ENCODE data around the gene RBPJL.

Gene RBPJL, protein sequence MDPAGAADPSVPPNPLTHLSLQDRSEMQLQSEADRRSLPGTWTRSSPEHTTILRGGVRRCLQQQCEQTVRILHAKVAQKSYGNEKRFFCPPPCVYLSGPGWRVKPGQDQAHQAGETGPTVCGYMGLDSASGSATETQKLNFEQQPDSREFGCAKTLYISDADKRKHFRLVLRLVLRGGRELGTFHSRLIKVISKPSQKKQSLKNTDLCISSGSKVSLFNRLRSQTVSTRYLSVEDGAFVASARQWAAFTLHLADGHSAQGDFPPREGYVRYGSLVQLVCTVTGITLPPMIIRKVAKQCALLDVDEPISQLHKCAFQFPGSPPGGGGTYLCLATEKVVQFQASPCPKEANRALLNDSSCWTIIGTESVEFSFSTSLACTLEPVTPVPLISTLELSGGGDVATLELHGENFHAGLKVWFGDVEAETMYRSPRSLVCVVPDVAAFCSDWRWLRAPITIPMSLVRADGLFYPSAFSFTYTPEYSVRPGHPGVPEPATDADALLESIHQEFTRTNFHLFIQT

GRCh38 chr20:45306431-45306982 lies at the start of gene RBPJL:
RBPJL (plus strand) TSS chr20:45306840; CDS start chr20:45306923, 83 bp downstream.
- no peak within 1 kb of the TSS for H3K4me3 ChIP-seq (ENCODE audit: low read depth, low read length)
- DNase-seq (ENCODE audit: low read depth), result no peak
- TF ChIP-seq, protein P1, sequence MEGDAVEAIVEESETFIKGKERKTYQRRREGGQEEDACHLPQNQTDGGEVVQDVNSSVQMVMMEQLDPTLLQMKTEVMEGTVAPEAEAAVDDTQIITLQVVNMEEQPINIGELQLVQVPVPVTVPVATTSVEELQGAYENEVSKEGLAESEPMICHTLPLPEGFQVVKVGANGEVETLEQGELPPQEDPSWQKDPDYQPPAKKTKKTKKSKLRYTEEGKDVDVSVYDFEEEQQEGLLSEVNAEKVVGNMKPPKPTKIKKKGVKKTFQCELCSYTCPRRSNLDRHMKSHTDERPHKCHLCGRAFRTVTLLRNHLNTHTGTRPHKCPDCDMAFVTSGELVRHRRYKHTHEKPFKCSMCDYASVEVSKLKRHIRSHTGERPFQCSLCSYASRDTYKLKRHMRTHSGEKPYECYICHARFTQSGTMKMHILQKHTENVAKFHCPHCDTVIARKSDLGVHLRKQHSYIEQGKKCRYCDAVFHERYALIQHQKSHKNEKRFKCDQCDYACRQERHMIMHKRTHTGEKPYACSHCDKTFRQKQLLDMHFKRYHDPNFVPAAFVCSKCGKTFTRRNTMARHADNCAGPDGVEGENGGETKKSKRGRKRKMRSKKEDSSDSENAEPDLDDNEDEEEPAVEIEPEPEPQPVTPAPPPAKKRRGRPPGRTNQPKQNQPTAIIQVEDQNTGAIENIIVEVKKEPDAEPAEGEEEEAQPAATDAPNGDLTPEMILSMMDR (IDR thresholded peaks at IDR 0.05; ENCODE audit: control insufficient read depth, extremely low read depth, insufficient read depth), result peak; percentile 67

DNA sequence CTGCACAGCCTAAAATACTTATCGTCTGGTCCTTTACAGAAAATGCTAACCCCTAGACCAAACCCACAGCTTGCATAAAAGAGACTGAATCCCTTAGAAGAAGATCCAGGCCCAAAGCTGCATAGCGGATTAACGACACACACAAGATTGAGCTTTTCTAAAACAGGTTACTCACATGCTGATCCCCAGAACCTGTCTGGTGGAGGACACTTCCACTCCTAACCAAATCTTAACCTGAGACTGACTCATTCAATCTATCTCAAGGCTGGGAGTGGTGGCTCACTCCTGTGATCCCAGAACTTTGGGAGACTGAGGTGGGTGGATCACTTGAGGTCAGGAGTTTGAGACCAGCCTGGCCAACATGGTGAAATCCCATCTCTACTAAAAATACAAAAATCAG lies 49.5 kb upstream of the RBPJL start:
- DNase-seq (ENCODE audit: low read depth), result no peak
- TF ChIP-seq, protein P1 (IDR thresholded peaks at IDR 0.05; ENCODE audit: control insufficient read depth, extremely low read depth, insufficient read depth), result no peak
- H3K4me3 ChIP-seq (ENCODE audit: low read depth, low read length), result no peak overlapping the region

DNA sequence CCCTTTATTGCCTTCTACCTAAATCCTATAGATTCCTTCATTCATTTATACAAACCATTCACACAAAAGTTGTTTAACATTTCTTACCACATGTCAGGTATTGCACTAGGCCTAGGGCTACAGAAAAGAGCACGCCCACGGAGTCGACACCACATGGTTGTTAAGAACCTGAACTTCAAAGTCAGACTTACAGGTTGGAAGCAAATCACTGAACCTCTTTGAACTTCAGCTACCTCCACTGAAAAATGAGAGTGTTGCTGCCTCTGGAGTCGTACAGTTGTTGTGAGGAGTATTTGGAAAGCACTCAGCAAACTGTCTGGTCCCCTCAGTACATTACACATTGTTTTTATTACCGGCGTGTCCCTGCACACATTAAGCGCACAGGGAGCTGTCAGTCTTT lies 48.9 kb upstream of the RBPJL start:
- H3K4me3 ChIP-seq (ENCODE audit: low read depth, low read length), result no peak overlapping the region
- TF ChIP-seq, protein P1 (IDR thresholded peaks at IDR 0.05; ENCODE audit: control insufficient read depth, extremely low read depth, insufficient read depth), result no peak
- DNase-seq (ENCODE audit: low read depth), result no peak

GRCh38 chr20:45258259-45258658 lies 48.4 kb upstream of the RBPJL start:
- DNase-seq (ENCODE audit: low read depth), result no peak
- TF ChIP-seq, protein P1 (IDR thresholded peaks at IDR 0.05; ENCODE audit: control insufficient read depth, extremely low read depth, insufficient read depth), result no peak
- no peak overlapping the region for H3K4me3 ChIP-seq (ENCODE audit: low read depth, low read length)

- no peak overlapping the region for H3K4me3 ChIP-seq (ENCODE audit: low read depth, low read length)
- TF ChIP-seq, protein P1 (IDR thresholded peaks at IDR 0.05; ENCODE audit: control insufficient read depth, extremely low read depth, insufficient read depth), result no peak
- DNase-seq (ENCODE audit: low read depth), result no peak
Observed at GRCh38 chr20:45258664-45259063, 48.0 kb upstream of the RBPJL start.

GRCh38 chr20:45263556-45264266 lies 42.9 kb upstream of the RBPJL start:
- TF ChIP-seq, protein P1 (IDR thresholded peaks at IDR 0.05; ENCODE audit: control insufficient read depth, extremely low read depth, insufficient read depth), result no peak
- no peak overlapping the region for H3K4me3 ChIP-seq (ENCODE audit: low read depth, low read length)
- no peak for DNase-seq (ENCODE audit: low read depth)

Data from LNCaP clone FGC (cell line).